Measurements from ENCODE around the gene DCHS2. TPM values are rescaled to one million over a fixed set of nuclear protein-coding genes. Genes with fewer than 3 reads are reported as not detected.

The DCHS2 gene
- total RNA-seq, 2 donors from 2014 or later, result 1.2 to 1.5 TPM

DNA sequence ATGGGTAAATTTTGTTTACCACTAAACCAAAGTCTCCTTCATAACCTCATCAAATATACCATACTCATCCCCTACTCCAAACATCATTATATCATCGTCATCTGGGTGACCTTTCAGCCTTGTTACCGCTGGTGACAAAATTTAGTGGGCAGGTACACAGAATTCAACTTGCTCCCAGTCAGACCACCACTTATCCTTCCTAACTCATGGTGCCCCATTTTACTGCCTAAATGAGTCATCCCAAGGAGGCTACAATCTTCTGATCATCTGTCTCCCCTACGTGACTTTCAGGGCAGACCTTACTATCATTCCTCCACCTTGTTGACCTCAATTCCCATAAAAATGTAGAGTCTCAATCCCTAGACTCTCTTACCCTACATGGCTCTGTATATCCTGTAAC is 49.6 kb downstream of the DCHS2 start:
- H3K36me3 ChIP-seq, result no peaks in the 10 kb centered on the region
- no peak for DNase-seq
- no peak overlapping the region for H3K27ac ChIP-seq
- TF ChIP-seq, protein P1, sequence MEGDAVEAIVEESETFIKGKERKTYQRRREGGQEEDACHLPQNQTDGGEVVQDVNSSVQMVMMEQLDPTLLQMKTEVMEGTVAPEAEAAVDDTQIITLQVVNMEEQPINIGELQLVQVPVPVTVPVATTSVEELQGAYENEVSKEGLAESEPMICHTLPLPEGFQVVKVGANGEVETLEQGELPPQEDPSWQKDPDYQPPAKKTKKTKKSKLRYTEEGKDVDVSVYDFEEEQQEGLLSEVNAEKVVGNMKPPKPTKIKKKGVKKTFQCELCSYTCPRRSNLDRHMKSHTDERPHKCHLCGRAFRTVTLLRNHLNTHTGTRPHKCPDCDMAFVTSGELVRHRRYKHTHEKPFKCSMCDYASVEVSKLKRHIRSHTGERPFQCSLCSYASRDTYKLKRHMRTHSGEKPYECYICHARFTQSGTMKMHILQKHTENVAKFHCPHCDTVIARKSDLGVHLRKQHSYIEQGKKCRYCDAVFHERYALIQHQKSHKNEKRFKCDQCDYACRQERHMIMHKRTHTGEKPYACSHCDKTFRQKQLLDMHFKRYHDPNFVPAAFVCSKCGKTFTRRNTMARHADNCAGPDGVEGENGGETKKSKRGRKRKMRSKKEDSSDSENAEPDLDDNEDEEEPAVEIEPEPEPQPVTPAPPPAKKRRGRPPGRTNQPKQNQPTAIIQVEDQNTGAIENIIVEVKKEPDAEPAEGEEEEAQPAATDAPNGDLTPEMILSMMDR (IDR thresholded peaks at IDR 0.05), result no peak
- intact Hi-C loops (cut with DNase I), result no loop called here
- no peaks in the 10 kb centered on the region for H3K4me1 ChIP-seq
- H3K4me3 ChIP-seq, result no peak overlapping the region
- H3K27me3 ChIP-seq, result no peaks in the 10 kb centered on the region
- no peak overlapping the region for H3K9ac ChIP-seq (ENCODE audit: low read depth in 2 of 2, low read length in 2 of 2)
- no peaks in the 10 kb centered on the region for H3K9me3 ChIP-seq

DNA sequence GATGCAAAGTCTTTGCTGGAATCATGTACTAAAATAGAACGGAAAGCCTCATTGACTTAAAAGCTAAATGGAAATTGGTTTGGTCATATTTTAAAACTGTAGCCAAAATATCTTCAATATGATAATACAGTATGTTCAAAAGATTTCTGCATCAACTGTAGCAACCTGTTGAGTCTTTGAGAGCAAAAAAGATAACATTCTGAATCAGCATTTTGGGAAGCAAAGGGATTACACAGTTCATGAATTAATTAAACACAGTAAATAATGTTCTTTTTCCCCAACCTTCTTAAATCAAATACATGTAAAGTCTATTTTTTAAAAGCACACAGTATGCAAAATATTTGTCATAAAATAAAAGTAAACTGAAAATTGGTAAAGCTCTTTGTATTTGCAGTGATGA is 50.5 kb downstream of the DCHS2 start:
- Histone ChIP-seq H3K4me3 (no peak overlapping the region), H3K27me3 (no peaks in the 10 kb centered on the region), H3K9ac (ENCODE audit: low read depth in 2 of 2, low read length in 2 of 2) (no peak overlapping the region), H3K27ac (no peak overlapping the region), H3K36me3 (no peaks in the 10 kb centered on the region), H3K9me3 (no peaks in the 10 kb centered on the region), H3K4me1 (no peaks in the 10 kb centered on the region)
- no peak for DNase-seq
- intact Hi-C loops (cut with DNase I), result no loop called here
- TF ChIP-seq, protein P1 (IDR thresholded peaks at IDR 0.05), result no peak

DNA sequence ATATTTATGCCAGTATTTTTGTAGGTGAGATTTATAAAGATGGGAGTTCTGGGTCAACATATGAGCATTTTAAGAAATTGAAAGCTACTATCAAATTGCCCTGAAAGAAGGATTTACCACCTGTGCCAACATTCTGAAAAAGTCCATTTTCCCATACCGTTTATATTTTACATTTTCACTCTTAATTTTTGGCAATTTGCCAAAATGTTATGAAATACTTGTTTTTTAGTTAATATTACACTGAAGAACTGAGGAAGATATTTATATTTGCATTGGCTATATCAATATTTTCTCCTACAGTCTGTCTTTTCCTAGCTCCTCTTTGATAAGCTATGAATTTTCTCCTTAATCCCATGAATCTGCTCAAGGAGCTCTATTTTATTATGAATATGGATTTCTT is 52.4 kb downstream of the DCHS2 start:
- no peaks in the 10 kb centered on the region for H3K9me3 ChIP-seq
- TF ChIP-seq, protein P1 (IDR thresholded peaks at IDR 0.05), result no peak
- H3K36me3 ChIP-seq, result no peaks in the 10 kb centered on the region
- DNase-seq, result no peak
- no peak overlapping the region for H3K9ac ChIP-seq (ENCODE audit: low read depth in 2 of 2, low read length in 2 of 2)
- intact Hi-C loops (cut with DNase I), result no loop called here
- H3K27ac ChIP-seq, result no peak overlapping the region
- no peaks in the 10 kb centered on the region for H3K27me3 ChIP-seq
- H3K4me3 ChIP-seq, result no peak overlapping the region
- no peaks in the 10 kb centered on the region for H3K4me1 ChIP-seq

DNA sequence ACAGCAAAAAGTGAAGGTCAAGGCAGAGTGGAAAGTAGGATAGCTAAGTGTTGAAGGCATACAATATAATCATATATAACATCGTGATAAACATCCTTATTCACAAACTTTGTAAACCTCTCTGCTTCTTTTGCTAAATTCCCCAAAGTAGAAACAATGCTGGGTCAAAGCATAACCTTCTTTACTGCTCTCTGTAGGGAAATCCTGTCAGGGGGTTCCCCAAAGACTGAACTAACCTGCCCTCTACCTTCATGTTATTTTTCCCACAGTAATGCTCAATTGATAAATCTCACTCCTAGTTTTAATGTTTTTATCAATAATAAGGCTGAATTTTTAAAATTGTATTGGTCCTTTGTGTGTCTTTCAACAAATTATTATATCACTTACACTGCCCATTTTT is 55.7 kb downstream of the DCHS2 start:
- H3K9ac ChIP-seq (ENCODE audit: low read depth in 2 of 2, low read length in 2 of 2), result no peak overlapping the region
- no peak overlapping the region for H3K27ac ChIP-seq
- intact Hi-C loops (cut with DNase I), result no loop called here
- no peaks in the 10 kb centered on the region for H3K27me3 ChIP-seq
- H3K4me3 ChIP-seq, result no peak overlapping the region
- no peaks in the 10 kb centered on the region for H3K4me1 ChIP-seq
- no peaks in the 10 kb centered on the region for H3K9me3 ChIP-seq
- TF ChIP-seq, protein P1 (IDR thresholded peaks at IDR 0.05), result no peak
- no peaks in the 10 kb centered on the region for H3K36me3 ChIP-seq
- no peak for DNase-seq

DNA sequence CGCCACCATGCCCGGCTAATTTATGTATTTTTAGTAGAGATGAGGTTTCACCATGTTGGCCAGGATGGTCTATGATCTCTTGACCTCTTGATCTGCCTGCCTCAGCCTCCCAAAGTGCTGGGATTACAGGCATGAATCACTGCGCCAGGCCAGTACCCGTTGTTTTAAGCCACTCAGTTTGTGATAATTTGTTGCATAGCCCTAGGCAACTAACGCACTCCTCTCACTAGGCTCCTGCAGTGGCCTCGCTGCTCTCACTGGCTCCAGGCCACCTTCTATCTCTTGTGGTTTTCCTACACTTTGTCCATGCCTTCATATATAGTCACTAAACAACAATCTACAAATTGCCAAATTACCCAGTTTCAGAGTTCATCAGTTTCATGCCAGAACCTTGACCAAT is 58.1 kb downstream of the DCHS2 start:
- Histone ChIP-seq H3K4me3 (no peak overlapping the region), H3K27me3 (no peaks in the 10 kb centered on the region), H3K9ac (ENCODE audit: low read depth in 2 of 2, low read length in 2 of 2) (no peak overlapping the region), H3K27ac (no peak overlapping the region), H3K4me1 (no peaks in the 10 kb centered on the region), H3K9me3 (no peaks in the 10 kb centered on the region), H3K36me3 (no peaks in the 10 kb centered on the region)
- intact Hi-C loops (cut with DNase I), result no loop called here
- DNase-seq, result no peak
- TF ChIP-seq, protein P1 (IDR thresholded peaks at IDR 0.05), result no peak

DNA sequence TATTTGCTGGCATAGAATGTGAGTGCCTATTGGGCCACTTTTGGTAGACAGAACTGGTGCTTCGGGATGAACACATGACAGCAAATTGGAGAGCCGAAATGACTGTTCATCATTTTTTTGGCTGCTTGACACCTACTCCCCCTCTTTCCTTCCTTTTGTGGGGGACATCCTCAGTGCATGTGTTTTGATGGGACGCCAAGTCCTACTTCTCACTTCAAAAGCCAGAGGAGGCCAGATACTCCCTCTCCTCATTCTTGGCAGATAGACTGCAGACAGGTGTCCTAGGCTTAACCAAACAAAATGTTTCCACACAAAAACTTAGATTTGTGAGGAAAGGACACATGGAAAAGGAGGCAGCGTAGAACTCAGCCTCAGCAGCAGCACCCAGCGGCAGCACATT is 62.4 kb downstream of the DCHS2 start:
- no peaks in the 10 kb centered on the region for H3K4me1 ChIP-seq
- intact Hi-C loops (cut with DNase I), result no loop called here

More for the DNA sequence above, 62.4 kb downstream of the DCHS2 start:
- H3K27me3 ChIP-seq, result no peaks in the 10 kb centered on the region
- TF ChIP-seq, protein P1 (IDR thresholded peaks at IDR 0.05), result no peak
- H3K9ac ChIP-seq (ENCODE audit: low read depth in 2 of 2, low read length in 2 of 2), result no peak overlapping the region
- no peak overlapping the region for H3K4me3 ChIP-seq
- no peaks in the 10 kb centered on the region for H3K36me3 ChIP-seq
- no peak overlapping the region for H3K27ac ChIP-seq
- no peak for DNase-seq
- H3K9me3 ChIP-seq, result no peaks in the 10 kb centered on the region
